A673 (cell line): ENCODE results near the gene SIK1. TPM values are rescaled to one million over a fixed set of nuclear protein-coding genes. Genes with fewer than 3 reads are reported as not detected.

ENCODE experiments used
- BruUV-seq: library from RNA; stranded (reverse); fragments of 400-500 nt; replicated peaks from 2 replicates; lab custom pipeline; 2021; lab: Mats Ljungman, UMichigan
- CTCF ChIA-PET: fragments of 300-600 bp; sonication (Branson Sonifier 250); formaldehyde crosslinking; loops from one replicate; lab custom pipeline; 2022; ENCODE audit warnings: antibody characterized with exemption; lab: Charles Lee
- POLR2A ChIA-PET: fragments of 300-600 bp; sonication (Branson Sonifier 250); formaldehyde crosslinking; loops from one replicate; lab custom pipeline; 2022; ENCODE audit warnings: antibody characterized with exemption; ENCODE audit not compliant: low non-redundant PET; lab: Charles Lee
- DNase-seq: peaks from one replicate; pipeline ENCODE4 v3.0.0-alpha.2; 2015; ENCODE audit warnings: low spot score
- H3K27ac ChIP-seq: fragments of 200-600 bp; sonication (generic); 2 replicates; pipeline ENCODE4 v1.5.1; 2016; ENCODE audit warnings: mixed run types, low read depth, mild to moderate bottlenecking, mixed read lengths, antibody characterized with exemption, low read length; ENCODE audit not compliant: poor library complexity, severe bottlenecking
- H3K27me3 ChIP-seq: fragments of 200-600 bp; sonication (generic); replicated peaks from 2 replicates; pipeline ENCODE4 v1.6.1; 2017; ENCODE audit warnings: mixed run types, low read depth, mild to moderate bottlenecking, mixed read lengths, antibody characterized with exemption, low read length; ENCODE audit not compliant: insufficient read depth, poor library complexity
- H3K36me3 ChIP-seq: fragments of 200-600 bp; sonication (generic); 2 replicates; pipeline ENCODE4 v1.6.1; 2016; ENCODE audit warnings: mixed run types, mild to moderate bottlenecking, mixed read lengths, antibody characterized with exemption, low read length; ENCODE audit not compliant: insufficient read depth, poor library complexity, severe bottlenecking
- H3K4me1 ChIP-seq: fragments of 200-600 bp; sonication (generic); 2 replicates; pipeline ENCODE4 v1.6.1; 2017; ENCODE audit warnings: mixed run types, mild to moderate bottlenecking, mixed read lengths, antibody characterized with exemption, low read length; ENCODE audit not compliant: insufficient read depth, poor library complexity, severe bottlenecking
- H3K4me3 ChIP-seq: fragments of 200-600 bp; sonication (generic); 2 replicates; pipeline ENCODE4 v1.5.1; 2016; ENCODE audit warnings: low read depth, mixed run types, mild to moderate bottlenecking, mixed read lengths, low read length; ENCODE audit not compliant: poor library complexity, severe bottlenecking
- H3K9me3 ChIP-seq: fragments of 200-600 bp; sonication (generic); 2 replicates; pipeline ENCODE4 v1.6.1; 2016; ENCODE audit warnings: mixed run types, low read depth, mild to moderate bottlenecking, mixed read lengths, antibody characterized with exemption, low read length; ENCODE audit not compliant: poor library complexity, severe bottlenecking
- CTCF ChIP-seq: fragments of 300-800, 200-600 bp; sonication (generic); conservative IDR thresholded peaks from 2 replicates; pipeline ENCODE4 v1.5.1; 2017; ENCODE audit warnings: low read depth, mild to moderate bottlenecking, antibody characterized with exemption, low read length, moderate library complexity, mixed read lengths
- EZH2 ChIP-seq: fragments of 200-600 bp; sonication (generic); IDR thresholded peaks from 2 replicates; pipeline ENCODE4 v1.6.1; 2017; ENCODE audit warnings: borderline replicate concordance, low read depth, mild to moderate bottlenecking, mixed read lengths, antibody characterized with exemption, low read length; ENCODE audit not compliant: poor library complexity, severe bottlenecking
- intact Hi-C: fragments of 100-400 bp; cut with micrococcal nuclease; formaldehyde crosslinking; loops from one replicate; pipeline ENCODE4 v1.10.0; 2022; ENCODE audit not compliant: unreplicated experiment
- total RNA-seq: library from RNA; stranded (reverse); gene quantifications from 2 replicates; pipeline ENCODE4 v1.2.3, GENCODE V29; 2021

The SIK1 gene
- total RNA-seq, 1 experiment from 2014 or later, result 4.2 TPM

- no peak for DNase-seq
- BruUV-seq, result no TSS peak
- Histone ChIP-seq H3K27me3 (no peaks in the 10 kb centered on the region), H3K9me3 (no peaks in the 10 kb centered on the region), H3K36me3 (no peaks in the 10 kb centered on the region), H3K27ac (no peak overlapping the region), H3K4me3 (no peak overlapping the region), H3K4me1 (peaks cover 28% of the 10 kb centered on the region)
- no peak for TF ChIP-seq EZH2
- TF ChIP-seq CTCF, result no peak
- intact Hi-C loops, result no loop called here
- CTCF ChIA-PET, result no interaction called here
- POLR2A ChIA-PET, result no interaction called here
Measured at GRCh38 chr21:43367296-43367695, 59.6 kb downstream of the SIK1 start.

- CTCF ChIA-PET, result no interaction called here
- TF ChIP-seq CTCF (no peak), EZH2 (no peak)
- Histone ChIP-seq H3K9me3 (no peaks in the 10 kb centered on the region), H3K27ac (no peak overlapping the region), H3K27me3 (no peaks in the 10 kb centered on the region), H3K36me3 (no peaks in the 10 kb centered on the region), H3K4me3 (no peak overlapping the region), H3K4me1 (peaks cover 34% of the 10 kb centered on the region)
- intact Hi-C loops, result no loop called here
- BruUV-seq, result no TSS peak
- DNase-seq, result no peak
- POLR2A ChIA-PET, result no interaction called here
Measured at GRCh38 chr21:43366656-43367055, 60.3 kb downstream of the SIK1 start.

- no peak for TF ChIP-seq CTCF
- no peak for TF ChIP-seq EZH2
- DNase-seq, result no peak
- no peak overlapping the region for H3K4me3 ChIP-seq
- H3K4me1 ChIP-seq, result peaks cover 35% of the 10 kb centered on the region
- no TSS peak for BruUV-seq
- CTCF ChIA-PET, result no interaction called here
- H3K9me3 ChIP-seq, result no peaks in the 10 kb centered on the region
- POLR2A ChIA-PET, result no interaction called here
- H3K36me3 ChIP-seq, result no peaks in the 10 kb centered on the region
- H3K27me3 ChIP-seq, result no peaks in the 10 kb centered on the region
- intact Hi-C loops, result no loop called here
- H3K27ac ChIP-seq, result no peak overlapping the region
Measured at GRCh38 chr21:43365611-43366426, 61.1 kb downstream of the SIK1 start.
